Activated T-helper 9 cell treated with anti-CD3 and anti-CD28 coated beads, Interleukin-2, amount 50 U/mL, for 16 hours (primary cell): ENCODE measurements around the gene GZMM.
A peak's percentile ranks its signal among the peaks of the same experiment; 100 is the strongest.
"Not testable (repeated sequence)": the region's sequence is repeated elsewhere in the genome, so short reads cannot be mapped to it uniquely, and the experiment has no call there.

Experiments used
- DNase-seq: peaks from one replicate; pipeline ENCODE4 v3.0.0-alpha.2; 2020; ENCODE audit warnings: low read depth

The GZMM gene

GRCh38 chr19:583198-583967, 39.5 kb downstream of the GZMM start:
- no peak for DNase-seq

GRCh38 chr19:583968-584239, 40.1 kb downstream of the GZMM start:
- DNase-seq, result no peak

- peak; percentile 57 for DNase-seq
Measured at GRCh38 chr19:584240-585001, 40.6 kb downstream of the GZMM start.

- not testable (repeated sequence) for DNase-seq
Measured at GRCh38 chr19:585146-585545, 41.3 kb downstream of the GZMM start.

GRCh38 chr19:585551-586110, 41.8 kb downstream of the GZMM start:
- no peak for DNase-seq

- DNase-seq, result peak; percentile 48
Measured at GRCh38 chr19:588093-588740, 44.4 kb downstream of the GZMM start.

GRCh38 chr19:588741-589692, 45.2 kb downstream of the GZMM start:
- no peak for DNase-seq

- DNase-seq, result no peak
Measured at GRCh38 chr19:589693-590395, 46.0 kb downstream of the GZMM start, which contains the start of gene HCN2. Gene HCN2 (plus strand): TSS chr19:589881. CDS start chr19:589946, 65 bp downstream.

GRCh38 chr19:590396-590745, 46.5 kb downstream of the GZMM start:
- no peak for DNase-seq

- no peak for DNase-seq
Measured at GRCh38 chr19:590750-591098, 46.9 kb downstream of the GZMM start.

GRCh38 chr19:591099-591958, 47.5 kb downstream of the GZMM start:
- no peak for DNase-seq

GRCh38 chr19:592101-592500, 48.2 kb downstream of the GZMM start:
- no peak for DNase-seq

GRCh38 chr19:593055-593454, 49.2 kb downstream of the GZMM start:
- no peak for DNase-seq

- DNase-seq, result no peak
Measured at GRCh38 chr19:593505-593904, 49.7 kb downstream of the GZMM start.

GRCh38 chr19:594265-594870, 50.5 kb downstream of the GZMM start:
- DNase-seq, result no peak

- no peak for DNase-seq
Measured at GRCh38 chr19:595326-596262, 51.7 kb downstream of the GZMM start.

- no peak for DNase-seq
Measured at GRCh38 chr19:596263-596655, 52.4 kb downstream of the GZMM start.

- no peak for DNase-seq
Measured at GRCh38 chr19:597406-598315, 53.8 kb downstream of the GZMM start.
